MV-4-11 (cell line): Measurements from ENCODE around the gene INTS7.
"Not testable (repeated sequence)": the region's sequence is repeated elsewhere in the genome, so short reads cannot be mapped to it uniquely, and the experiment has no call there.

Experiments used
- DNase-seq: peaks from one replicate; lab custom pipeline; 2025; lab: John Stamatoyannopoulos, UW

The INTS7 gene

DNA sequence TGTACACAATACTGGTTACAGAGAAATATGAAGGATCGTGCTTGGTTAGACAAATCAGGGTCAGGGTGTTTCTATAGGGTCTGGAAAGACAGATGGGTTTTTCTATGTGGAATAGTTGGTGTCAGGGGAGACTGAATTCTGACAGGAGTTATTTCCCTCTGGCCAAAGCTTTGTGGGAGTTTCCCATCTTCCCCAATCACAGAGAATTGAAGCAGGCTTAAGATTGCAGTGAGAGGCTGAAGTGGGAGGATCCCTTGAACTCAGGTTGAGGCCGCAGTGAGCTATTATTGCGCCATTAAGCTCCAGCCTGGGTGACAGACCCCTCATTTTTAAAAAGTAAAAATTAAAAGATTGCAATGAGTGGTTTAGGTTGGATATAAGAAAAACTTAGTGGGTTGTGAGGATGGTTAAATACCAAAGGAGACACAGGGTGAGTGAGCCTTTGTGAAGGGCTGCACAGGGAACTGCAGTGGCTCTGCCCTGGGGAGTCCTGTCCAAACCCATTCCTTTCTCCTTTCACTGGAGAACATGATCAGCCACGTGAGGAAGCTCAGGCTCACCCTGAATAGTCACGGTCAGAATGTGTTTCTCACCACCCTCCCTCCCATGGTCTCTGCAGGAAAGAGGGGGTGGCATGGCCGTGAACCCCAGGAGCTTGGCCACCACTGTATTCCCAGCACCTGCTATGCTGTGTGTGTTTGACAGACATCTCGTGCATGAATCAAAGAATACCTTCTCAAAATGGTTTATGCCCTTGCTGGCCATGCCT is 101.2 kb downstream of the INTS7 start:
- no peak for DNase-seq

GRCh38 chr1:211932933-211933254 is 102.5 kb downstream of the INTS7 start:
- peak; percentile 86 for DNase-seq

- peak; percentile 83 for DNase-seq
Measured at GRCh38 chr1:211932231-211932932, 103.0 kb downstream of the INTS7 start.

DNA sequence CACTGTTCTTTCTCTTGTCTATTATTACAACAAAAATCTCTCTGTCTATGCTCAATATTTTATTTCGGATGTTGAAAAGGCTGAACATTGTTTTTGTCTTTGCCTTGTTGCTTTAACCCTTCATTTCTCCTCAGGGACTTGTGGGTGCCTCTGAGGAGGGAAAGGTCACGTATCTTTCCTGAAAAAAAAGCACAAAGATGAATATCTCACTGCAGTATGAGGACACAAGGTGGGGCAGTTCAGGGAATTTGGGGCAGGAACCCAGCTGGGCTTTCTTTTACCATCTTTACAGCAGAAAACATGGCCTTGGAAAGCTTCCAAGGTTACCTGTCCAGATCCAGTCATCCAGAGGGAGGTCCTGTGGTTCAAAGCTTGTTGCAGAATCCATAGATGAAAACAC is 105.7 kb downstream of the INTS7 start:
- no peak for DNase-seq

DNA sequence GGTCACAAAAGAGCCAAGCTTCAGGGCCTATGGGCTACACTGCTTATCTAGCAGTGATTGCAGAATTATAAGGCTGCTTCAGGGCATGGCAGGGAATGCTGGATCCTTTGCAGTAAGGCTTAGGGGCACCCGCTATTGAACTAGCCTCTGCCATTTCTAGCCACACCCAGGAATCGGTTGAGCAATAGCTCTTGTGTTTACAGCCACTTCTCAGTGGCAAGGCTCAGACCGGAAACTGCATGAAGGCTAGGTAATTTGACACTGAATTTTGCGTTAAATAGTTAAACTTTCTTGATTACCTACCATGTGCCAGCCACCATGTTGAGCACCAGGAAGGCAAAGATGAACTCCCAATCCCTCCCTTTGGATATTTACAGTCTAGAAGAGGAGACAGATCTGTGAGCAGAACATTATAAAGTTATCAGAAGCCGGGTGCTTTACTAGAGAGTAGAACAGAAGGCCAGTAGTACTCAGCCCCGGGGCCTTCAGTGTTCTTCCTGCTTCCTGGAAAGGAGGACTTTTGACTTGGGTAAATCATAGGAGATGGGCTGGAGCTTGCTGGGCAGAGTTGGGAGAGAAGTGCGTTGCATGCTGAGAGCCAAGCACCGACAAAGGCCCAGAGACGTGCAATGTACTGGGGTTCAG is 106.2 kb downstream of the INTS7 start:
- DNase-seq: peak; percentile 82

GRCh38 chr1:211928290-211928801 is 107.0 kb downstream of the INTS7 start:
- no peak for DNase-seq

DNA sequence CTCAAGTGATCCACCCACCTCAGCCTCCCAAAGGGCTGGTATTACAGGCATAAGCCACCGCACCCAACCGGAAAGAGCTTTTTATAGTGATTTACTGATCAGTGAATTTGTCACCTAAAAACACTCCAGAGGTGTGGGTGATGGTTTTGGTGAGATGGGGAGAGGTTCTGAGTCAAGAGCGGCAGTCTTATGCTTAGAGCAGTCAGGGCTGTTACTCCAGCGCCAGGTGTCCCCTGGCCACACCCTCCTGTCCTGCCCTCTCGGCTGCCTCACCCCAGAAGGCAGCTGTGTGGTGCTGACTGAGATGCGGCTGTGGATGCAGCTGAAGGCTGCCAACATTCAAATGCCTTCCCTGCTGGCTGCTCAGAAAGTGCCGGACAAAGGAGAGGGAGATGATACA is 110.3 kb downstream of the INTS7 start:
- no peak for DNase-seq

DNA sequence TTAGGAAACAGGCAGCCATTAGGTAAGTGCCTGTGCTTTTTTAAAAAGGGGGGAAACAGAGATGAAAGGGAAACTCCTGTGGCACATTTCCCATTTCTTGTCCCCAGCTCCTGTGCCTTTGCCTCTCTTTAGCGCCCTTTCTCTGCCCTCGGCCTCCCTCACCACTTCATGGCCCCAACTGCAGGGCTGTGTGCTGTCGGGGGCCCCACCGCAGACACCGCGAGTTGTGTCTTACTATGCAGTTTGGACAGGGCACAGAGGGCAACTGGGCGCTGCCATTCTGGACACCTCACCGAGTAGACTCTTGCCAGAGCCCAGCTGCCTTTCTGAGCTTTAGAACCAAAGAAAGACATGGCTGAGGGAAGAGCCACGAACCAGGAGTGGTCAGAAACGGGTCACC is 111.1 kb downstream of the INTS7 start:
- DNase-seq: no peak

GRCh38 chr1:211923095-211923494 is 112.3 kb downstream of the INTS7 start:
- DNase-seq: no peak

DNA sequence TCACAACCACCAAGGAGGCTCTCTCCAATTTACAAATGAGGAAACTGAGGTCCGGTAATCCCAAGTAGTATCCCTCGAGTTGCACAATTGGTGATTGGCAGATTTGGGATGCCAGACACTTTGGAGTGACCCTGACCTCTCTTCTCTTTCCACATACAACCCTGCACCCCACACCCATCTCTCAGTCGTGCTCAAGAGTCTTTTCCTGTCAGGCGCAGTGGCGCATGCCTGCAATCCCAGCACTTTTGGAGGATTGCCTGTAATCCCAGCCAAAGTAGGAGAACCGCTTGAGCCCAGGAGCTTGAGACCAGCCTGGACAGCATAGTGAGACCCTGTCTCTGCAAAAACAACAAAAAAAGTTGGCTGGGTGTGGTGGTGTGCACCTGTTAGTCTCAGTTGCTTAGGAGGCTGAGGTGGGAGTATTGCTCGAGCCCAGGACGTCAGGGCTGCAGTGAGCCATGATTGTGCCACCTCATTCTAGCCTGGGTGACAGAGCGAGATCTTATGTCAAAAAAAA is 113.7 kb downstream of the INTS7 start:
- no peak for DNase-seq

DNA sequence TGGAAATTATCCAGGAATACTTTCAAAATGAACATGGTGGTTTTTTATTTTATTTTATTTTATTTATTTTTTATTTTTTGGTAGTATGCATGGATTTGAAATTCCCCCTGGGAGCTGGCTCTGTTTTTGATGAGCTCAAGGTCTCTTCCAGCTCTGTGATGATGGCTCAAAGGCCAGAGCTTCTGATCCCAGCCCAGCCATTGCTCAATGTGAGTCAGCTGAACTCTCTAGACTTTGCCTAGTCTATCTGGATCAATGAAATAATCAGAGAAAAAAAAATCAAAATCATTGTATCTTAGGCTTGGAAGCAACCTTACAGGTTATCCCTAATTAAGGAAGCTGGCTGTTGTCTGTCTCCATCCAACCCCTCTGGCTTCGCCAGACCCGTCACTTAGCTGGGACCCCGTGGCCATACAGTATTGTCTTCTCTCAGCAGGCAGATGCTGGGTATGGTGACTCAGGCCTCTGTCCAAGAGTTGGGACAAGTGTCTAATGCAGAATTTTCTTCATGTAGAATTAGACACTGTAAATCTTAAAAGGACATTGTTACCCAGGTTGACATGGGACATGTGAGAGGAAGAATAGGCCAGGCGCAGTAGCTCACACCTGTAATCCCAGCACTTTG is 114.6 kb downstream of the INTS7 start:
- DNase-seq: no peak

GRCh38 chr1:211920141-211920572 is 115.2 kb downstream of the INTS7 start:
- DNase-seq: no peak

GRCh38 chr1:211918843-211919414 is 116.4 kb downstream of the INTS7 start:
- no peak for DNase-seq

DNA sequence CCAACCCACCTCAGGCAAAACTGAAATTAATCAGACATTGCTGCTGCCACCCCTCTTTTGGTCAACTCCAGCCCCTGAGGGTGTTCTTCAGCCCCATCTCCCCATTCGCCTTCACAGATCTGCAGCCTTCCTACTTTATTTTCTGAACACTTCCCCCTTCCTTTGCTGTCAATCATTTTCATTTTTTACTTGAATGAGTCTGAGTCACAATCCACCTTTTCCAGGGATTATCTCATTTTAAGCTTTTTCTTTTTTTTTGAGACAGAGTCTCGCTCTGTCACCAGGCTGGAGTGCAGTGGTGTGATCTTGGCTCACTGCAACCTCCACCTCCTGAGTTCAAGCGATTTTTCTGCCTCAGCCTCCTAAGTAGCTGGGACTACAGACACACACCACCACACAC is 118.9 kb downstream of the INTS7 start:
- not testable (repeated sequence) for DNase-seq

- DNase-seq: peak; percentile 29
Measured at GRCh38 chr1:211915924-211916323, 119.4 kb downstream of the INTS7 start.

GRCh38 chr1:211912844-211913432 is 122.4 kb downstream of the INTS7 start:
- DNase-seq: no peak

DNA sequence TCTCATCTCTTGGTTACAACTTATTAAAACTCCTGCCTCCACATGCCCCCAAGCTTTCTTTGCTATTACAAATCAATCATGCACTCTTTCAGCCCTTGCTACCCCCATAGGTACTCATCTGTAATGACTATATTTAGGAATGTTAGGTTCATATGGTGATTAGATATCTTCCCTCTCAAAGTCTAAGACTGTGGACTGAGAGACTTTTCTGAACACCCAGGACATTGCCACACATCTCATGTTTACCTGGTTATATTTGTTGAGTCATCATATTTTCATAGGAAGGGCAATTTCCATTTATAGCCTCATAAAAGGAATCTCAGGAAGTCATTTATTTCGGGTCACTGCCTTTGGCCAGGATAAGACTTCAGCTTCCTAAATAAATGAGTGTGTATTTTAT is 123.3 kb downstream of the INTS7 start:
- no peak for DNase-seq

GRCh38 chr1:211910913-211911485 is 124.4 kb downstream of the INTS7 start:
- DNase-seq: peak; percentile 85

DNA sequence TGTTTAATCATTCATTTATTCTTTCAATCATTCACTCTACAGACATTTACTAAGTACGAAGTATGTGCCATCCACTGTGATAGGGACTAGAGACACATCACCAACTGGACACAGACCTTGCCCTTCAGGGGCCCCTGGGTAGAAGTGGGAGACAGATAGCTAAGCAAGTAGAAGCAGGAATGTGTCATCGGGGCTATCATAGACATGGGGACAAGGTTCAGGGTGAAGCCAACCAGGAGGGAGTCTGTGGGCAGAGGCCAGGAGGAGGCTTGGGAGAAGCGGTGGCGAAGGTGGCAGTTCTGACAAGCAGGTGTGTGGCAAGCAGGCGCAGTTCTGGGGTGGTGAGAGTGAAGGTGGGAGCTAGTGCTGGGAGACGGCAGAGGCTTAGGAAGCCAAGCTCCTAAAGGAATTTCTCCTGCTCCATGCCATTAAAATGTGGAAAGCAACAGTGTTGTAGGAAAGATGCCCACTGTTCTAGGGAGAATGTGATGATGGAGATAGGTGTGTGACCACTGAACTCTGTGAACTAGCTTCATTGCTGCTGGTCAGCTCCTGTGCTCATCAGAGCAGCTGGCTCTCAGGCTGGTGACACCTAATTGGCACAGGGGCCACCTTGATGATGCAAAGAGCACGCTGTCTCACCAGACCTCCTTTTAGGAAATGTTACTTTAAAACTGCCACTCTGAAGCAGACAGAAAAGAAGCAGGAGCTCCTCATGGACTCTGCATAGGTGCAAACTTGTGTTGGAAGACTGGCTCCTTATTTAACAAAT is 125.1 kb downstream of the INTS7 start:
- DNase-seq: no peak

DNA sequence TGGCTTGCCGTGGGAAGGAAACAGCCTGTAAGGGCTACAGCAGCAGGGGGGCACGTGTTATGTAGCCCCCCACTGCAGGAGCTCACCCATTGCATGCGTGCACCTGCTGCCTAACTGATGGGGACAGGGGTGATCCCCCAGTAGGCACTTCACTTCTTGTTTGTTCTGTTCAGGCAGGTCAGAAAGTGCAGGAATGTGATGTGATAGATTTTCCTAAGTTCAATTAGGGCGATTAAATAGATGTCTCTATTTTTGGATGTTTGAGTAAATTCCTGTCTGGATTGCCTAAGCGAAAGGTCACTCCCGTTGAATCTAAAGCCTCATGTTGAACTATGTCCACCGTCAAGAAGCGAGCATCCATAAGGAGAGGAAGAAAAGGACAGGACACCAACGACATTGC is 126.0 kb downstream of the INTS7 start:
- no peak for DNase-seq
